Nephron (organoid): ENCODE measurements around the gene CCDC9B.

Experiments used
- H3K27ac Mint-ChIP-seq, 3 experiments: 2 replicates each; pipeline ENCODE4 v1.8.0; 2020; ENCODE audit warnings: mixed read lengths in 3 of 3, mild to moderate bottlenecking in 2 of 3, moderate library complexity in 1 of 3
- H3K27me3 Mint-ChIP-seq: 2 replicates; pipeline ENCODE4 v1.8.0; 2021; ENCODE audit warnings: low read depth, mild to moderate bottlenecking, moderate library complexity, mixed read lengths
- H3K36me3 Mint-ChIP-seq: 2 replicates; pipeline ENCODE4 v1.8.0; 2020; ENCODE audit warnings: low read depth, mixed read lengths
- H3K4me1 Mint-ChIP-seq: 2 replicates; pipeline ENCODE4 v1.8.0; 2020; ENCODE audit warnings: mixed read lengths
- H3K4me3 Mint-ChIP-seq, 3 experiments: 2 replicates each; pipeline ENCODE4 v1.8.0; 2020; ENCODE audit warnings: mild to moderate bottlenecking in 3 of 3, mixed read lengths in 3 of 3, moderate library complexity in 2 of 3
- H3K9me3 Mint-ChIP-seq: 2 replicates; pipeline ENCODE4 v1.8.0; 2020; ENCODE audit warnings: mixed read lengths
- CTCF ChIP-seq, 3 experiments: fragments of 200-600 bp; sonication (generic); IDR thresholded peaks; one replicate each; pipeline ENCODE4 v1.5.0; 2021; ENCODE audit warnings: antibody characterized with exemption in 3 of 3; ENCODE audit not compliant: unreplicated experiment in 3 of 3

The CCDC9B gene

GRCh38 chr15:40361640-40362039 is 20.9 kb upstream of the CCDC9B start:
- no peak overlapping the region for H3K27ac Mint-ChIP-seq
- peaks cover 72% of the 10 kb centered on the region for H3K27me3 Mint-ChIP-seq
- no peak overlapping the region for H3K4me3 Mint-ChIP-seq
- peaks cover 11% of the 10 kb centered on the region for H3K4me1 Mint-ChIP-seq
- no peaks in the 10 kb centered on the region for H3K36me3 Mint-ChIP-seq
- no peaks in the 10 kb centered on the region for H3K9me3 Mint-ChIP-seq
- TF ChIP-seq CTCF (IDR thresholded peaks at IDR 0.05; ENCODE audit: unreplicated experiment in 3 of 3): no peak

GRCh38 chr15:40360015-40360414 is 19.3 kb upstream of the CCDC9B start:
- no peak overlapping the region for H3K27ac Mint-ChIP-seq
- H3K4me3 Mint-ChIP-seq: peak overlapping the region; percentile 79 to 85 (median 84)
- H3K27me3 Mint-ChIP-seq: peaks cover 61% of the 10 kb centered on the region
- TF ChIP-seq CTCF (IDR thresholded peaks at IDR 0.05; ENCODE audit: unreplicated experiment in 3 of 3): no peak
- H3K9me3 Mint-ChIP-seq: no peaks in the 10 kb centered on the region
- H3K36me3 Mint-ChIP-seq: no peaks in the 10 kb centered on the region
- H3K4me1 Mint-ChIP-seq: peaks cover 10% of the 10 kb centered on the region

GRCh38 chr15:40358471-40359353 is 18.0 kb upstream of the CCDC9B start:
- Mint-ChIP-seq H3K27ac (no peak overlapping the region), H3K9me3 (no peaks in the 10 kb centered on the region)

GRCh38 chr15:40357723-40358470 is 17.2 kb upstream of the CCDC9B start, which contains the start of gene DISP2:
DISP2 (plus strand) TSS chr15:40358219; CDS start chr15:40358322, 103 bp downstream.
- peaks cover 25% of the 10 kb centered on the region for H3K4me1 Mint-ChIP-seq
- H3K4me3 Mint-ChIP-seq: peak within 1 kb of the TSS; percentile 82 to 85 (median 84)
- H3K36me3 Mint-ChIP-seq: no peaks in the 10 kb centered on the region
- H3K9me3 Mint-ChIP-seq: no peaks in the 10 kb centered on the region
- H3K27me3 Mint-ChIP-seq: peaks cover 53% of the 10 kb centered on the region
- no peak for TF ChIP-seq CTCF (IDR thresholded peaks at IDR 0.05; ENCODE audit: unreplicated experiment in 3 of 3)
- H3K27ac Mint-ChIP-seq: no peak within 1 kb of the TSS

More at GRCh38 chr15:40358471-40359353, 18.0 kb upstream of the CCDC9B start:
- H3K27me3 Mint-ChIP-seq: peaks cover 51% of the 10 kb centered on the region
- no peaks in the 10 kb centered on the region for H3K36me3 Mint-ChIP-seq
- H3K4me3 Mint-ChIP-seq: peak overlapping the region; percentile 79 to 85 (median 84)
- H3K4me1 Mint-ChIP-seq: peaks cover 22% of the 10 kb centered on the region
- TF ChIP-seq CTCF (IDR thresholded peaks at IDR 0.05; ENCODE audit: unreplicated experiment in 3 of 3): no peak

- no peak for TF ChIP-seq CTCF (IDR thresholded peaks at IDR 0.05; ENCODE audit: unreplicated experiment in 3 of 3)
- H3K4me3 Mint-ChIP-seq: peak overlapping the region; percentile 52 to 84 (median 82)
- no peaks in the 10 kb centered on the region for H3K9me3 Mint-ChIP-seq
- no peak overlapping the region for H3K27ac Mint-ChIP-seq
- H3K36me3 Mint-ChIP-seq: no peaks in the 10 kb centered on the region
- peaks cover 25% of the 10 kb centered on the region for H3K4me1 Mint-ChIP-seq
- peaks cover 49% of the 10 kb centered on the region for H3K27me3 Mint-ChIP-seq
Observed at GRCh38 chr15:40357246-40357645, 16.5 kb upstream of the CCDC9B start.
